Mesothelial cell of epicardium (in vitro differentiated cells): ENCODE results near the gene CINP. TPM values are rescaled to one million over a fixed set of nuclear protein-coding genes. Genes with fewer than 3 reads are reported as not detected.
A peak's percentile ranks its signal among the peaks of the same experiment; 100 is the strongest.

ENCODE experiments used
- DNase-seq, 2 experiments: peaks; one replicate each; pipeline ENCODE4 v3.0.0; 2021; ENCODE audit warnings: low spot score in 2 of 2; ENCODE audit not compliant: unreplicated experiment in 2 of 2
- H3K27ac Mint-ChIP-seq: 2 replicates; pipeline ENCODE4 v1.8.0; 2021; ENCODE audit warnings: mixed read lengths
- H3K27me3 Mint-ChIP-seq: 2 replicates; pipeline ENCODE4 v1.8.0; 2021; ENCODE audit warnings: low read depth, mixed read lengths
- H3K36me3 Mint-ChIP-seq: 2 replicates; pipeline ENCODE4 v1.8.0; 2021; ENCODE audit warnings: mixed read lengths
- H3K4me1 Mint-ChIP-seq: 2 replicates; pipeline ENCODE4 v1.8.0; 2021; ENCODE audit warnings: mixed read lengths
- H3K4me3 Mint-ChIP-seq: 2 replicates; pipeline ENCODE4 v1.8.0; 2021; ENCODE audit warnings: mild to moderate bottlenecking, moderate library complexity, mixed read lengths
- H3K9me3 Mint-ChIP-seq: 2 replicates; pipeline ENCODE4 v1.8.0; 2021; ENCODE audit warnings: mixed read lengths
- CTCF ChIP-seq: fragments of 200-600 bp; sonication (generic); IDR thresholded peaks from one replicate; pipeline ENCODE4 v1.5.0; 2021; ENCODE audit warnings: antibody characterized with exemption; ENCODE audit not compliant: unreplicated experiment
- total RNA-seq: library from RNA; stranded (reverse); gene quantifications from 3 replicates; pipeline ENCODE4 v1.2.1, GENCODE V29; 2021

Gene CINP
- total RNA-seq, 1 donor from 2014 or later: 24.3 TPM

GRCh38 chr14:102320033-102320660, 42.5 kb downstream of the CINP start:
- Mint-ChIP-seq H3K4me3 (peak overlapping the region; percentile 88), H3K36me3 (no peaks in the 10 kb centered on the region), H3K27ac (peak overlapping the region; percentile 97), H3K4me1 (peaks cover 33% of the 10 kb centered on the region), H3K27me3 (no peaks in the 10 kb centered on the region), H3K9me3 (no peaks in the 10 kb centered on the region)
- TF ChIP-seq CTCF: no peak
- peak in 1 of 2 experiments; percentile 52 for DNase-seq

GRCh38 chr14:102319351-102320032, 43.2 kb downstream of the CINP start, which contains the start of gene ZNF839:
ZNF839 (plus strand) TSS chr14:102319746; CDS start chr14:102319766, 20 bp downstream.
- peak within 1 kb of the TSS; percentile 98 for H3K27ac Mint-ChIP-seq
- H3K27me3 Mint-ChIP-seq: no peaks in the 10 kb centered on the region
- peak within 1 kb of the TSS; percentile 94 for H3K4me3 Mint-ChIP-seq
- TF ChIP-seq CTCF: no peak
- peak; percentile 80 to 87 for DNase-seq
- no peaks in the 10 kb centered on the region for H3K36me3 Mint-ChIP-seq
- H3K4me1 Mint-ChIP-seq: peaks cover 34% of the 10 kb centered on the region
- no peaks in the 10 kb centered on the region for H3K9me3 Mint-ChIP-seq

DNA sequence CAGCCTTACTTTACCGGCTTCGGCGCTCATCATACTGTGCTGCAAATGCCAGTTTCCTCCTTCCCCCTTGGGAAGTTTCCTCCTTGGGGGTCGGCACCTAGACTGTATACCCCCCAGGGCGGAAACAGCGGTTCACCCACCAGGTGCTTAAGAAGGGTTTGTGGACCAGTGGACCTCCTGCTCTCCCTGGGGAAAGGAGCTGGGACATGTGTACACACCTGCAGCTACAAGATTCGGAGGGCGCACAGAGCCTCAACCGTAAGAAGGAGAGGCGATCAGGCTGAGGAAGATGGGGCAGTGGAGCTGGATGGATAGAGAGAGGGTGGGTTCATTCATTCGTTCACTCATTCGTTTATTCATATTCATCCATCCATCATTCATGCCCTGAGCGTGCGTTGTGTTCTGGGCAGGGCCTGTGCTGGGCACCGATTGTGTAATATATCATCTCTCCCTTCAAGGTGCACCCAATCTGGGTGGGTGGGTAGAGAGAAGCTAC, 43.9 kb downstream of the CINP start:
- DNase-seq: no peak
- Mint-ChIP-seq H3K36me3 (no peaks in the 10 kb centered on the region), H3K9me3 (no peaks in the 10 kb centered on the region), H3K4me3 (peak overlapping the region; percentile 94), H3K27me3 (no peaks in the 10 kb centered on the region), H3K27ac (peak overlapping the region; percentile 98), H3K4me1 (peaks cover 41% of the 10 kb centered on the region)
- TF ChIP-seq CTCF: no peak

GRCh38 chr14:102317564-102318248, 45.0 kb downstream of the CINP start:
- TF ChIP-seq CTCF: no peak
- Mint-ChIP-seq H3K4me3 (peak overlapping the region; percentile 94), H3K27ac (peak overlapping the region; percentile 99), H3K9me3 (no peaks in the 10 kb centered on the region), H3K27me3 (no peaks in the 10 kb centered on the region), H3K36me3 (no peaks in the 10 kb centered on the region), H3K4me1 (peaks cover 43% of the 10 kb centered on the region)
- no peak for DNase-seq

DNA sequence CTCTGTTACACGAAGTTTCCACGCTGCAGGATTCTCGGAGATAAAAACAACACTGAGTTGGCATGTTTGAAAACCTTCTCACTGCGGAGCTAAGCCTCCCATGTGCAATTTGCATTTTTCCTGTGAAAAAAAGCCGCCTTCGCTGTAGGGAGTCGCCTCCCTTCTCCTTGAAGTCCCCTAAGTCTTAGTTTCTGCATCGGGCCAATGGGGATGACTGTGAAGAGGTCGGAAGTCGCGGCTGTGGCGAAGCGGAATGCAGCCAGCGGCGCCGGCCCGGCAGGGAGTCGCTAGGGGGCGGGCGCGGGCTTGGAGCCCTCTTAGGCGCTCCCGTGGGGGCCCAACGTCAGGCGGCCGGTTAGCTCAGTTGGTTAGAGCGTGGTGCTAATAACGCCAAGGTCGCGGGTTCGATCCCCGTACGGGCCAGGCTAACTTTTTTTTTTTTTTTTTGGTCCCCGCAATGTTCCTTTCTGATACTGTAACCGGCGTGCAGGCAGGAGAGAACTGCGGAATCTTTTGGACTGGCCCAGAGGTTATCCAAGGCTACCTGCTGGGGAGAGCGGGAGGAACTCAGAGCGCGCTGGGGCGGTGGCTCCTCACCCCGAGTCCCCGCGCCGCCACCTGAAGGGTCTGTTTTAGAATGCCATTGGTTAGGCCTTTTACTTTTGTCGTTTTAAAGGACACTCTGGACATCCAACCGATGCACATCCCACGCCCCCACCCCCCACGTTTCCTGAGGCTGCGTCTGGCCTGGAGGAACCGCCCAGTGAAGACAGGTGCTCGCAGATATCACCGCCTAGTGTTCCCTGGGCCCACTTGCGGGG, 45.7 kb downstream of the CINP start:
- no peaks in the 10 kb centered on the region for H3K9me3 Mint-ChIP-seq
- H3K4me1 Mint-ChIP-seq: peaks cover 43% of the 10 kb centered on the region
- no peaks in the 10 kb centered on the region for H3K36me3 Mint-ChIP-seq
- peak; percentile 80 for TF ChIP-seq CTCF
- peak overlapping the region; percentile 94 for H3K4me3 Mint-ChIP-seq
- no peaks in the 10 kb centered on the region for H3K27me3 Mint-ChIP-seq
- H3K27ac Mint-ChIP-seq: peak overlapping the region; percentile 99
- DNase-seq: peak; percentile 94 to 100
